ENCODE data around the gene EPS8L3. TPM values are rescaled to one million over a fixed set of nuclear protein-coding genes. Genes with fewer than 3 reads are reported as not detected.

The EPS8L3 gene, protein sequence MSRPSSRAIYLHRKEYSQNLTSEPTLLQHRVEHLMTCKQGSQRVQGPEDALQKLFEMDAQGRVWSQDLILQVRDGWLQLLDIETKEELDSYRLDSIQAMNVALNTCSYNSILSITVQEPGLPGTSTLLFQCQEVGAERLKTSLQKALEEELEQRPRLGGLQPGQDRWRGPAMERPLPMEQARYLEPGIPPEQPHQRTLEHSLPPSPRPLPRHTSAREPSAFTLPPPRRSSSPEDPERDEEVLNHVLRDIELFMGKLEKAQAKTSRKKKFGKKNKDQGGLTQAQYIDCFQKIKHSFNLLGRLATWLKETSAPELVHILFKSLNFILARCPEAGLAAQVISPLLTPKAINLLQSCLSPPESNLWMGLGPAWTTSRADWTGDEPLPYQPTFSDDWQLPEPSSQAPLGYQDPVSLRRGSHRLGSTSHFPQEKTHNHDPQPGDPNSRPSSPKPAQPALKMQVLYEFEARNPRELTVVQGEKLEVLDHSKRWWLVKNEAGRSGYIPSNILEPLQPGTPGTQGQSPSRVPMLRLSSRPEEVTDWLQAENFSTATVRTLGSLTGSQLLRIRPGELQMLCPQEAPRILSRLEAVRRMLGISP
- polyA plus RNA-seq (2013, experiment 1 of 2), result not detected
- polyA plus RNA-seq (2013, experiment 2 of 2), result not detected

DNA sequence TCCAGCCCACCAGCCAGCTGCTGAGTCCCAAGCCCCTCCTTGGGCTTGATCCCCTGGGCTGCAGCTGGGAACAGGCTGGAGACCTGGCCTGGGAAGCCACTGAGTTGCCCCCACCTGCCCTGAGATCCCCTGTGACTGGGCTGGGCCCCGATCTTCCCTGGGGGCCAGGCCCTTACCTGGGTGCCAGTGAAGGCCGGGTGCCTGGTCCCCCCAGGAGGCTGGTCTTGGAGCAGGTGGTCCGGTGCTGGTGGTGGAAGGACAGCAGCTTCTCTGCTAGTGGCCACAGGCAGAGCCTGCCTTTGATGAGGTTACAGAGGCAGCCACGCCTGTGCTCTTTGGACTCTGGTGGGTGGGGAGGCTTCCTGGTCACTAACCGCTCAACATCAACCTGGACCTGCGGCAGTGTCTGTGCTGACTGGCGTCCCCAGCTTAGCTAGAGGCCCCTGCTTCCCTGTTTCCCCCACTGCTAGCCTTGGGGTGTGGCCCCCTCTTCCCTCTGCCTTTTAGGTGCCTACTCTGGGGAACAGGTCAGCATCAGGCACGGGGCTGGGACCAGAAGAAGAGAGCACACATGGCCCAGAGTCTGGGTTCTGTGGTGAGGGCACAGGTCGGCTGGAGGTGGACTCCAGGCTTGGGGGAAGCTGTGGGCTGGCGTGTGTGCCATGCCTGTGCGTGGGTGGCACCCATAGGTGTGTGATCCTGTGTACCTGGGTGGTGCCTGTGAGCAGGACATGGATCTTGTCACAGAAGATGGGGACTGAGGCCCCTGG is at the start of gene EPS8L3:
EPS8L3 (minus strand) TSS at position 278 of the 770 bp plus-strand sequence. CDS start 2,174 bp downstream, outside the sequence.
- Histone ChIP-seq H3K23ac (ENCODE audit: low read length) (peak within 1 kb of the TSS; percentile 45), H2BK5ac (ENCODE audit: low read length) (no peak within 1 kb of the TSS), H3K79me1 (ENCODE audit: low read length) (no peaks in the 10 kb centered on the region), H3K36me3 (ENCODE audit: control insufficient read depth, insufficient read depth, low read length) (no peaks in the 10 kb centered on the region), H2BK120ac (ENCODE audit: low read depth, low read length) (no peak within 1 kb of the TSS), H2BK15ac (replicated peaks; ENCODE audit: low read depth) (no peak within 1 kb of the TSS), H3K27ac (ENCODE audit: low read depth, low read length) (no peak within 1 kb of the TSS), H2AK5ac (ENCODE audit: low read length) (no peak within 1 kb of the TSS), H4K5ac (ENCODE audit: low read length) (no peak within 1 kb of the TSS), H3K9ac (ENCODE audit: low read length) (no peak within 1 kb of the TSS), H3K4me3 (ENCODE audit: low read length) (no peak within 1 kb of the TSS), H3K4me1 (ENCODE audit: control insufficient read depth, low read depth, low read length) (no peaks in the 10 kb centered on the region), H3K56ac (ENCODE audit: low read length) (no peak within 1 kb of the TSS), H3K27me3 (ENCODE audit: insufficient read depth, low read length, poor library complexity) (no peaks in the 10 kb centered on the region), H3K4me2 (ENCODE audit: low read length) (no peak within 1 kb of the TSS), H3K79me2 (ENCODE audit: control insufficient read depth, insufficient read depth, low read length) (no peaks in the 10 kb centered on the region), H3K18ac (ENCODE audit: low read length) (no peak within 1 kb of the TSS), H3K4ac (ENCODE audit: low read depth, low read length) (no peak within 1 kb of the TSS), H4K8ac (ENCODE audit: low read depth, low read length) (no peak within 1 kb of the TSS)
- no peak for DNase-seq
- WGBS (ENCODE audit: extremely low coverage, insufficient coverage, low lambda C conversion rate), result no CpG with 5 or more reads among the region's 11 CpGs

DNA sequence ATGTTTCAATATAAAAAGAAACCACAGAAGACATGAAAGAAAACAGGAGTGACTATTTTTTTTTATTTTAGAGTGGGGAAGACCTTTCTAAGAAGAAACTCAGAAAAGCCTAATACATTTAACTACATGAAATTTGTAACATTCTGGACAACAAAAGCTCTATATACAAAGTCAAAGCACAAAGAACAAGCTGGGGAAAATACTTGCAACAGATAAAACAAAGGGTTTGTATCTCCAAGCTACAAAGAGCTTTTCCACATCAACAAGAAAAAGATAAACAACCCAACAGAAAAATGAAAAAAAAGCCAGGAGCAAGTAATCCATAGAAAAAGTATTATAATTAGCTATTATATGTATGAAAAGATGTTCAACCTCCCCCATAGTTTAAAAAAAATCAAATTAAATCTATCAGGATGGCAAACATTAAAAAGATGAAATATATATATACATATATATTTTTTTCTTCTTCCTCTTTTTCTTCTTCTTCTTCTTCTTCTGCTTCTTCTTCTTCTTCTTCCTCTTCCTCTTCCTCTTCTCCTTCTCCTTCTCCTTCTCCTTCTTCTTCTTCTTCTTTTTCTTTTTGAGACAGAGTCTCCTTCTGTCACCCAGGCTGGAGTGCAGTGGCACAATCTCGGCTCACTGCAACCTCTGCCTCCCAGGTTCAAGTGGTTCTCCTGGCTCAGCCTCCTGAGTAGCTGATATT is 49.1 kb upstream of the EPS8L3 start:
- no peaks in the 10 kb centered on the region for H3K79me1 ChIP-seq (ENCODE audit: low read length)
- H2BK120ac ChIP-seq (ENCODE audit: low read depth, low read length), result no peak overlapping the region
- no peak overlapping the region for H3K4me2 ChIP-seq (ENCODE audit: low read length)
- H4K8ac ChIP-seq (ENCODE audit: low read depth, low read length), result no peak overlapping the region
- H3K18ac ChIP-seq (ENCODE audit: low read length), result no peak overlapping the region
- H2BK5ac ChIP-seq (ENCODE audit: low read length), result no peak overlapping the region
- no peak overlapping the region for H3K56ac ChIP-seq (ENCODE audit: low read length)
- no peaks in the 10 kb centered on the region for H3K27me3 ChIP-seq (ENCODE audit: insufficient read depth, low read length, poor library complexity)
- no peak overlapping the region for H3K23ac ChIP-seq (ENCODE audit: low read length)
- no peak overlapping the region for H3K9ac ChIP-seq (ENCODE audit: low read length)
- no CpG with 5 or more reads among the region's 1 CpG for WGBS (ENCODE audit: extremely low coverage, insufficient coverage, low lambda C conversion rate)
- no peaks in the 10 kb centered on the region for H3K4me1 ChIP-seq (ENCODE audit: control insufficient read depth, low read depth, low read length)
- no peak overlapping the region for H2AK5ac ChIP-seq (ENCODE audit: low read length)
- no peak overlapping the region for H2BK15ac ChIP-seq (replicated peaks; ENCODE audit: low read depth)
- no peaks in the 10 kb centered on the region for H3K79me2 ChIP-seq (ENCODE audit: control insufficient read depth, insufficient read depth, low read length)
- H4K5ac ChIP-seq (ENCODE audit: low read length), result no peak overlapping the region
- no peak overlapping the region for H3K27ac ChIP-seq (ENCODE audit: low read depth, low read length)
- no peak overlapping the region for H3K4me3 ChIP-seq (ENCODE audit: low read length)
- no peak for DNase-seq
- H3K36me3 ChIP-seq (ENCODE audit: control insufficient read depth, insufficient read depth, low read length), result no peaks in the 10 kb centered on the region
- H3K4ac ChIP-seq (ENCODE audit: low read depth, low read length), result no peak overlapping the region

DNA sequence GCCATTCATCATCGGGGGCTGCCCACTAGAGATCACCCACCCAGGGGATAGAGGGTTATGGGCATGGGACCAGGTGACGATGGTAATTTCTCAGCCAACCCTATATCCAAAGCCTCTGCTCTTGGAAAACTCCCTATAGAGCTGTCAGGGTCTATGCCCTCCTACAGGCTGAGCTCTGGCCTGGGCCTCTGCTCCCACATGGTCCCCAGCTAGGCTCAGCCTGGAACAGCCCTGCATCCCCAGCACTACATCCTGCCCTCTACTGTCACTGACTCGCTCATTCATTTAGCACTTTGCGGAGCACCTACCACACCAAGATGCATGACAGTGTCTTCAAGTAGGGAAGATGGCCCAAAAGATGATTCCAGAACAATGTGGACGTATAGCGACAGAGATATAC is 45.0 kb upstream of the EPS8L3 start:
- H3K79me1 ChIP-seq (ENCODE audit: low read length), result no peaks in the 10 kb centered on the region
- no peaks in the 10 kb centered on the region for H3K4me1 ChIP-seq (ENCODE audit: control insufficient read depth, low read depth, low read length)
- H3K27me3 ChIP-seq (ENCODE audit: insufficient read depth, low read length, poor library complexity), result no peaks in the 10 kb centered on the region
- DNase-seq, result peak; percentile 40
- H4K8ac ChIP-seq (ENCODE audit: low read depth, low read length), result no peak overlapping the region
- no peaks in the 10 kb centered on the region for H3K79me2 ChIP-seq (ENCODE audit: control insufficient read depth, insufficient read depth, low read length)
- H3K23ac ChIP-seq (ENCODE audit: low read length), result no peak overlapping the region
- no peak overlapping the region for H3K56ac ChIP-seq (ENCODE audit: low read length)
- no peak overlapping the region for H3K18ac ChIP-seq (ENCODE audit: low read length)
- no peak overlapping the region for H2BK120ac ChIP-seq (ENCODE audit: low read depth, low read length)
- H3K4me2 ChIP-seq (ENCODE audit: low read length), result no peak overlapping the region
- H2AK5ac ChIP-seq (ENCODE audit: low read length), result no peak overlapping the region
- H3K9ac ChIP-seq (ENCODE audit: low read length), result no peak overlapping the region
- H4K5ac ChIP-seq (ENCODE audit: low read length), result no peak overlapping the region
- H3K4ac ChIP-seq (ENCODE audit: low read depth, low read length), result no peak overlapping the region
- no peak overlapping the region for H3K4me3 ChIP-seq (ENCODE audit: low read length)
- WGBS (ENCODE audit: extremely low coverage, insufficient coverage, low lambda C conversion rate), result no CpG with 5 or more reads among the region's 6 CpGs
- no peak overlapping the region for H2BK15ac ChIP-seq (replicated peaks; ENCODE audit: low read depth)
- H2BK5ac ChIP-seq (ENCODE audit: low read length), result no peak overlapping the region
- H3K36me3 ChIP-seq (ENCODE audit: control insufficient read depth, insufficient read depth, low read length), result no peaks in the 10 kb centered on the region
- no peak overlapping the region for H3K27ac ChIP-seq (ENCODE audit: low read depth, low read length)

DNA sequence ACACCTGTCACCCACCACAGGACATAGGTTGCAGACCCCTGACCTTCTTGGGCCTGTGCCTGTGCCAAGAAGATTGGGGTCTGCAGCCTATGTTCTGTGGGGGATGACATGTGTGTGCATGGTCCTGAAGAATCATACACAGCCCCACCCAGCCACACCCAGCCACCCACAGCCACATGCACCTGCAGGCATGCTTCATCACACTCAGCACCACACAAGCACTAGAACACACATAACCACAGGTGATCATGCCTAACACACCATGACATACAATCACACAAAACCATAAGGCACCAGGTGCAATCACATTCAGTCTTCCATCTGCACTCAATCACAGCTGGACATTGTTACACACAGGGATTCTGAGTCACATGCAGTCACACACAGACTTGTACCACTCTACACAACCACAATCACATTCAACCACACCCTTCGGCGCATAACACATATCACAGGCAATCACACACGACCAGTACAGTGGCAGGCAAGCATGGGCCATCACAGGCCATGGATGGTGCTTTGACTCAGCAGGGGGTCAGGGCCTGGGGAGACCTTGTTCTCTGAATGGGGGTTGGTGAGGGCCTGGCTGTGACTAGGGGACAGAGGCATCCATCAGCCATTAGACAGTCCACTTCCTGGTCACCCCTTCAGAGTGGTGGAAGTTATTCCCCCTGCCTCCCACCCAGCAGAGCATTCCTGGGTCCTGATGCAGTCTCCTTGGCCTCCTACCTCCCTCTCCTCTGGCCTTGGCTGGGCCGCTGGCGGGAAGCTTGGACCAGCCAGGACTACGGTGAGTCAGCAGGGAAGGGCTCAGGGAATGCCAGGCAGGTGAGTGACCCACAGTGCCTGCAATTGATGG is 44.3 kb upstream of the EPS8L3 start:
- Histone ChIP-seq H3K79me1 (ENCODE audit: low read length) (no peaks in the 10 kb centered on the region), H3K27me3 (ENCODE audit: insufficient read depth, low read length, poor library complexity) (no peaks in the 10 kb centered on the region), H3K4me2 (ENCODE audit: low read length) (no peak overlapping the region), H3K23ac (ENCODE audit: low read length) (no peak overlapping the region), H4K8ac (ENCODE audit: low read depth, low read length) (no peak overlapping the region), H3K36me3 (ENCODE audit: control insufficient read depth, insufficient read depth, low read length) (no peaks in the 10 kb centered on the region), H2BK5ac (ENCODE audit: low read length) (no peak overlapping the region), H2AK5ac (ENCODE audit: low read length) (no peak overlapping the region), H3K27ac (ENCODE audit: low read depth, low read length) (no peak overlapping the region), H2BK15ac (replicated peaks; ENCODE audit: low read depth) (no peak overlapping the region), H3K79me2 (ENCODE audit: control insufficient read depth, insufficient read depth, low read length) (no peaks in the 10 kb centered on the region), H2BK120ac (ENCODE audit: low read depth, low read length) (no peak overlapping the region), H3K56ac (ENCODE audit: low read length) (no peak overlapping the region), H3K4me1 (ENCODE audit: control insufficient read depth, low read depth, low read length) (no peaks in the 10 kb centered on the region), H3K9ac (ENCODE audit: low read length) (no peak overlapping the region), H3K4me3 (ENCODE audit: low read length) (no peak overlapping the region), H3K4ac (ENCODE audit: low read depth, low read length) (no peak overlapping the region), H4K5ac (ENCODE audit: low read length) (no peak overlapping the region), H3K18ac (ENCODE audit: low read length) (no peak overlapping the region)
- peak; percentile 31 for DNase-seq
- no CpG with 5 or more reads among the region's 6 CpGs for WGBS (ENCODE audit: extremely low coverage, insufficient coverage, low lambda C conversion rate)

DNA sequence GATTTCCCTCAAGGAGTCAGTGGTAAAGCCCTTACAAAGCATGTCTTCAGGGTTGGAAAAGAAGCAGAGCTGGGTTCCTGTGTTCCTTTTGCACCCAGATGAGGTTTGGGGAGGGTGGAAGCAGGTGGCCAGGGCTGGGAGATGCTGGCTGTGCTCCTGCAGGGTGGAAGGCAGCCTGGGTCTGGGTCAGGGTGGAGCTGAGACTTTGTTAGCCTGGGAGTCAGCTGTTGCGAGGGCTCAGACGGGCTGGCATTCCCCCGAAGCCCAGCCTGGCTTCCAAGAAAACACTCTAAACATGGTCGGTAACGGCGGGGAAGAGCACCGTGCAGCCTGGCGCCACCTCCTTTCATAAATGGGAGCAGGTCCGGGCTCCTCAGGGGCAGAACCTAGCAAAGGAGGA is 43.7 kb upstream of the EPS8L3 start:
- no peak for DNase-seq
- no CpG with 5 or more reads among the region's 9 CpGs for WGBS (ENCODE audit: extremely low coverage, insufficient coverage, low lambda C conversion rate)

More for the DNA sequence above, 43.7 kb upstream of the EPS8L3 start:
- no peak overlapping the region for H3K56ac ChIP-seq (ENCODE audit: low read length)
- H3K4me3 ChIP-seq (ENCODE audit: low read length), result no peak overlapping the region
- H4K8ac ChIP-seq (ENCODE audit: low read depth, low read length), result no peak overlapping the region
- no peak overlapping the region for H3K23ac ChIP-seq (ENCODE audit: low read length)
- H3K18ac ChIP-seq (ENCODE audit: low read length), result no peak overlapping the region
- H2BK15ac ChIP-seq (replicated peaks; ENCODE audit: low read depth), result no peak overlapping the region
- H3K79me1 ChIP-seq (ENCODE audit: low read length), result no peaks in the 10 kb centered on the region
- no peak overlapping the region for H3K4ac ChIP-seq (ENCODE audit: low read depth, low read length)
- H2BK120ac ChIP-seq (ENCODE audit: low read depth, low read length), result no peak overlapping the region
- no peak overlapping the region for H2BK5ac ChIP-seq (ENCODE audit: low read length)
- no peaks in the 10 kb centered on the region for H3K79me2 ChIP-seq (ENCODE audit: control insufficient read depth, insufficient read depth, low read length)
- H3K27ac ChIP-seq (ENCODE audit: low read depth, low read length), result no peak overlapping the region
- no peak overlapping the region for H2AK5ac ChIP-seq (ENCODE audit: low read length)
- no peak overlapping the region for H3K9ac ChIP-seq (ENCODE audit: low read length)
- no peak overlapping the region for H4K5ac ChIP-seq (ENCODE audit: low read length)
- H3K4me2 ChIP-seq (ENCODE audit: low read length), result no peak overlapping the region
- H3K4me1 ChIP-seq (ENCODE audit: control insufficient read depth, low read depth, low read length), result no peaks in the 10 kb centered on the region
- no peaks in the 10 kb centered on the region for H3K36me3 ChIP-seq (ENCODE audit: control insufficient read depth, insufficient read depth, low read length)
- no peaks in the 10 kb centered on the region for H3K27me3 ChIP-seq (ENCODE audit: insufficient read depth, low read length, poor library complexity)
